Measurements from ENCODE around the gene LRFN2.

The LRFN2 gene

DNA sequence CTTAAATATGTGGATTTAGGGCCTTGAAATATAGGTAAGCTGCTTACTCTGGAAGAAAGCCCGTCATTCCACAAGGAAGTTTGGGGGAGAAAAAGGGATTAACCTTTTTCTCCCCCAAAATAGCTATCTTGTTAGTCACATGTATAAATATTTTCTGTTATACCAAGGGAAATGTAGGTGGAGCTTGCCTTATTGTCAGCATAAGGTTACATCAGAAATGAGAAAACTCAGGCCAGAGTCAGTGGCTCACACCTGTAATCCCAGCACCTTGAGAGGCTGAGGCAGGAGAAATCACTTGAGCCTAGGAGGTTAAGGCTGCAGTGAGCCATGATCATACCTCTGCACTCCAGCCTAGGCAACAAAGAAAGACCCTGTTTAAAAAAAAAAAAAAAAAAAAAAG is 129.9 kb downstream of the LRFN2 start:
- DNase-seq (ENCODE audit: low spot score): no peak
- TF ChIP-seq, protein P1, sequence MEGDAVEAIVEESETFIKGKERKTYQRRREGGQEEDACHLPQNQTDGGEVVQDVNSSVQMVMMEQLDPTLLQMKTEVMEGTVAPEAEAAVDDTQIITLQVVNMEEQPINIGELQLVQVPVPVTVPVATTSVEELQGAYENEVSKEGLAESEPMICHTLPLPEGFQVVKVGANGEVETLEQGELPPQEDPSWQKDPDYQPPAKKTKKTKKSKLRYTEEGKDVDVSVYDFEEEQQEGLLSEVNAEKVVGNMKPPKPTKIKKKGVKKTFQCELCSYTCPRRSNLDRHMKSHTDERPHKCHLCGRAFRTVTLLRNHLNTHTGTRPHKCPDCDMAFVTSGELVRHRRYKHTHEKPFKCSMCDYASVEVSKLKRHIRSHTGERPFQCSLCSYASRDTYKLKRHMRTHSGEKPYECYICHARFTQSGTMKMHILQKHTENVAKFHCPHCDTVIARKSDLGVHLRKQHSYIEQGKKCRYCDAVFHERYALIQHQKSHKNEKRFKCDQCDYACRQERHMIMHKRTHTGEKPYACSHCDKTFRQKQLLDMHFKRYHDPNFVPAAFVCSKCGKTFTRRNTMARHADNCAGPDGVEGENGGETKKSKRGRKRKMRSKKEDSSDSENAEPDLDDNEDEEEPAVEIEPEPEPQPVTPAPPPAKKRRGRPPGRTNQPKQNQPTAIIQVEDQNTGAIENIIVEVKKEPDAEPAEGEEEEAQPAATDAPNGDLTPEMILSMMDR (IDR thresholded peaks at IDR 0.05; ENCODE audit: extremely low read depth, missing control alignments): no peak

DNA sequence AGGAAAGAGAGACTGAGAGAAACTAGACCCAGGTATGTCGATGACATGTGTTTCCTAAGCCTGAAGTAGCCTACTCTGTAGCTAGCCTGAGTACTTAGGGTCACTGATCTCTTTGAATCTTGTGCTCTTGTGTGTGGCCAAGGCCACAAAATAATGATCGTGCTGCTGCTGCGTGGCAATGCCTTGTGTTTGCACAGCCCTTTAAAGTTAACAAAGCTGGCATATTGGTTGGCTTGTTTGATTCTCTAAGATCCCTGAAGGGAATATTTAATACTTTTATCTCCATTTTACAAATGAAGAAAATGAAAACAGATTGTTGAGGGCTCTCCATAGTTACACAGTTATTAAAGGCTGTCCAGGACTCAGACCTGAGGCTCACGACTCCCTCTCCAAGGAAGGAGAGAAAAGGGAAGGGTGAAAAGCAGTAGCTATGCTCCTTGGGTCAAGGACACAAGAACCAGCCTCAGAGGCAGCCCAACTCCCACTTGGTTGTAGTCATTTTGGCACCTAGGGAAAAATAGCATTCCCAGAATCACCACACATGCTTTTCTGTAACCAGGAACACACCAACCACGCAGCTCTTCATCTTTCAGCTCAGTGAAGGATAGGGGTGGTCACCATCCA is 130.7 kb downstream of the LRFN2 start:
- no peak for DNase-seq (ENCODE audit: low spot score)
- TF ChIP-seq, protein P1 (IDR thresholded peaks at IDR 0.05; ENCODE audit: extremely low read depth, missing control alignments): no peak

DNA sequence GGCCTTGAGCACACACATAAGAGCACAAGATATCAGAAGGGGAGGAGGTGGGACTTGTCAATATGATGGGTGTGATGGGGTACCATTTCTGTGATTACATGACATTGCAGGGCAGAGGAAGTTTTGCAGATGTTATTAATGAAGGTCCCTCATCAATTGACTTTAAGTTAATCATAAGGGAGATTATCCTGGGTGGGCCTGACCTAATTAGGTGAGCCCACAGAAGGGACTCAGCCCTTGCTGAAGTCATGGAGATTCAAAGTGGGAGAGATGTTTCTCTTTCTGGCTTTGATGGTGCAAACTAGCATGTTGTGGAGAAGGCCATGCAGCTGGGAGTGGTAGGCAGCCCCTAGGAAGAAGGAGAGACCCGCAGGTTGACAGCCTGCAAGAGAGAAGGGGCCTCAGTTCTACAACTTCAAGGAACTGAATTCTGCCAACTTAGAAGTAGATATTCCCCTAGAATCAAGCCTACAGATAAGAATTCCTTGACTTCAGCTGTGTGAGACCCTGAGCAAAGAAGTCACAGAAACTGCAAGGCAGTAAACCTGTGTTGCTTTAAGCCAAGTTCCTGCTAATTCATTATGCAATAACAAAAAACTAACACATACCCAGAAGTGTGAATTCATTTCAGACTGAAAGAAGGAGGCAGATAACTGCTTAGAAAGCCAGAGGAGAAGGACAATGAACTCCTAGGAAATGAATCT is 131.3 kb downstream of the LRFN2 start:
- DNase-seq (ENCODE audit: low spot score): no peak
- TF ChIP-seq, protein P1 (IDR thresholded peaks at IDR 0.05; ENCODE audit: extremely low read depth, missing control alignments): no peak

DNA sequence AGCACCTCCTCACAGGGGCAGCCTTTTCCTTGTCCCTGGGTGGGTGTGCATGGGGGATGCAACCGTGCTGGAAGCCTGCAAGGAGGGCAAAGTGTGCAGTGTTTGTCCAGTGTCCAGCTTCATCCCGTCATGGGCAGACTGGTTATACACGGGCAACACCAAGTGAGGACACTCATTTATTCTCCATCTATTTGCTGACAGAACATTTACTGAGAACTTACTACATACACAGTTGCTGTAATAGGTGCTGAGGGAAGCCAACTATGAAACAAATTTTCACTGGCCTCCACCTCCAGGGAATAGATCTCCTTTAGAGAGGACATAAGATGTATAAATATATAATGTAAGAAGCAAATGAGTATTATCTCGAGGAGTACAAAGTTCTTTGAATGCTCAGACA is 136.7 kb downstream of the LRFN2 start:
- TF ChIP-seq, protein P1 (IDR thresholded peaks at IDR 0.05; ENCODE audit: extremely low read depth, missing control alignments): no peak
- no peak for DNase-seq (ENCODE audit: low spot score)

DNA sequence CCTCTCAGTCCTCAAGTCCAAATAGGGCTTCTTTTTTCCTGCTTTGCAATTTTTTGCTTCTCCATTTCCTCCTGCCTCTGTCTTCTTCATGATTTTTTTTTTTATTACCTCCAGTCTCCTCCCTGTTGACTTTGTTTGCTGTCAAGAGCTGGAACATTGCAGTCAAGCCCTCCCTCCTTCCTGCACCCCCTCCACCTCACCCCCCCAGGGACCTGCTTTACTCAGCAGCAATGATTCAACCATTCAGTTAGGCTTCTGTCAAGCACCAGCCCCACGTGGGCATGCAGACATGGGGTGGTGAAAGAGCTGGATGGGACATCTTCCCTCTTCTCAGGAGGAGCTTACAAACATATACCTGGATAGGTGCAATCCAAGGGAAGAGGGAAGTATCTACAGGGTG is 142.4 kb downstream of the LRFN2 start:
- DNase-seq (ENCODE audit: low spot score): no peak
- TF ChIP-seq, protein P1 (IDR thresholded peaks at IDR 0.05; ENCODE audit: extremely low read depth, missing control alignments): no peak

DNA sequence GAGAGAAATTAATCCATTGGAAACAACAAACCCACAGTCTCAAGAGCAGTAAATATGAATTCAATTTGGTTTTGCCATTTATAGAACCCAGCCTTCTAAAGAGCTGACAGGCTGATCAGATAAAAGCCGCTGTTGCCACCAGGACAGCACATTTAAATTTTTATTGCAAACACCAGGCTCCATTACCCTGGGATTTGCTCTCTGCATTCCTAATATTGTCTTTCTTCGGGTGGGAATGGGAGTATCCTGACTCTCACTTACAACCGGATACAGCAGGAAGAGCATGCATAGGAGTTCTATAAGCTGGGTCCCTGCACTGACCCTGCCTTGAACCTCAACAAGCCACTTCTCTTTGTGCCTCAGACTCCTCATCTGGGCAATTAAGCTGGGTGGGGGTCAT is 142.9 kb downstream of the LRFN2 start:
- no peak for DNase-seq (ENCODE audit: low spot score)
- TF ChIP-seq, protein P1 (IDR thresholded peaks at IDR 0.05; ENCODE audit: extremely low read depth, missing control alignments): no peak

DNA sequence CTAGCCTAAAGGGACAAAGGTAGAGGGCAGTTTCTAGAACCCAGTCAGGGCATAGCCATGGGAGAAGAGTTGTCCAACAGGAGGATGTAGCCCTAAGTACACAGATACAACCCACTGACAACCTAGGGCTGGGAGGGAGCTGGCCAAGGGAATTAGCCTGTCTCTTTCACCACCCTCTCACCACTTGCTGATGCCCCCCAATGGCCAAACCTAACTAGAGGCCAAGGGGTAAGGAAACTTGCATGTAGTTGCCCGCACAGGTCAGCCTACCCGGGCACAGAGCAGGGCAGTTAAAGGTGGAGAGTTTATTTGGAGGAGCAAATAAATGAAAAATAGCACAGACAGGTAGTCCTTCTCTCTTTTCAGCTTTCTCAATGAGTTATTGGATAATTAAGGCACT is 143.3 kb downstream of the LRFN2 start:
- TF ChIP-seq, protein P1 (IDR thresholded peaks at IDR 0.05; ENCODE audit: extremely low read depth, missing control alignments): no peak
- DNase-seq (ENCODE audit: low spot score): no peak

All from GM20000 (cell line).